Stomach (tissue), 9 donors: Measurements from ENCODE around the gene UBE2I. TPM values are rescaled to one million over a fixed set of nuclear protein-coding genes. Genes with fewer than 3 reads are reported as not detected.

Experiments
- DNase-seq, 2 donors: peaks; one replicate each; pipeline versions ENCODE4 v3.0.0 to v3.0.0-alpha.2; 2013 to 2019
- H3K27ac ChIP-seq, 5 donors: fragments of 200-600 bp in 4 of 5; sonication (generic) in 4 of 5; one replicate each; pipeline ENCODE4 v1.5.1; 2013 to 2019; ENCODE audit warnings: mild to moderate bottlenecking in 1 of 5, moderate library complexity in 1 of 5
- H3K27me3 ChIP-seq, 3 donors: fragments of 200-600 bp; sonication (generic); one replicate each; pipeline ENCODE4 v1.5.1; 2017 to 2019; ENCODE audit warnings: mixed run types in 1 of 3
- H3K36me3 ChIP-seq, 4 donors: fragments of 200-600 bp; sonication (generic); 1 replicate in 3 of 4; 2 replicates in 1 of 4; pipeline ENCODE4 v1.5.1; 2016 to 2019
- H3K4me1 ChIP-seq, 4 donors: fragments of 200-600 bp; sonication (generic); one replicate each; pipeline ENCODE4 v1.5.1; 2016 to 2019
- H3K4me3 ChIP-seq, 4 donors: fragments of 200-600 bp; sonication (generic) in 3 of 4; one replicate each; pipeline ENCODE4 v1.5.1; 2016 to 2019; ENCODE audit warnings: mild to moderate bottlenecking in 1 of 4
- H3K9me3 ChIP-seq, 4 donors: fragments of 200-600 bp; sonication (generic); one replicate each; pipeline ENCODE4 v1.5.1; 2016 to 2019
- EP300 ChIP-seq: sonication (generic); formaldehyde crosslinking; IDR thresholded peaks from one replicate; pipeline ENCODE4 v1.6.1; 2017; ENCODE audit warnings: antibody characterized with exemption
- POLR2A ChIP-seq, 4 donors: fragments of 450-650 bp; IDR thresholded peaks; one replicate each; pipeline ENCODE4 v1.6.1; 2016; ENCODE audit warnings: antibody characterized with exemption in 4 of 4, control low read depth in 2 of 4, mild to moderate bottlenecking in 1 of 4, moderate library complexity in 1 of 4
- POLR2AphosphoS5 ChIP-seq, 3 donors: sonication (generic); formaldehyde crosslinking; IDR thresholded peaks; one replicate each; pipeline ENCODE4 v1.6.1; 2016; ENCODE audit warnings: antibody characterized with exemption in 3 of 3
- WGBS, 5 donors: extraction: QIAGEN DNeasy Blood & Tissue Kit in 3 of 5; methylation state at CpG; one replicate each; pipeline versions ENCODE4 v1.1.5 to v1.1.7; 2013 to 2018; 5-methylcytosine and 5-hydroxymethylcytosine counted together
- intact Hi-C: fragments of 100-400 bp; cut with DNase I; formaldehyde crosslinking; loops from one replicate; pipeline ENCODE4 v1.15.1; 2023; ENCODE audit warnings: low total_unique reads
- polyA plus RNA-seq, 3 donors: library from polyadenylated mRNA; stranded (reverse); fragments of 200-250 nt; gene quantifications; one replicate each; pipeline ENCODE4 v1.2.3, GENCODE V29; 2013
- total RNA-seq, 5 donors: library from RNA; depleted of rRNA; stranded (reverse); fragments of >200 nt; gene quantifications; one replicate each; pipeline versions ENCODE4 v1.1.0 to v1.2.3, GENCODE V29; 2014 to 2016
- TF ChIP-seq, protein P1 (sequence below), 7 experiments: fragments of 450-650 bp in 4 of 7; fragments of 200-600 bp in 3 of 7; sonication (generic) in 3 of 7; IDR thresholded peaks; one replicate each; pipeline ENCODE4 v1.5.1; 2016 to 2019; ENCODE audit warnings: antibody characterized with exemption in 7 of 7, control low read depth in 2 of 7, mild to moderate bottlenecking in 1 of 7
- donor health status: healthy with polysubstance abuse.
- donor health status: Bipolar disorder and iron deficiency.
- donor health status: healthy.

Gene UBE2I
- total and polyA plus RNA-seq, 8 donors, result 42.0 to 71.0 (median 46.7) TPM

- Histone ChIP-seq H3K27me3 (peaks cover 4 to 69% (median 7%) of the 10 kb centered on the region in 3 donors), H3K27ac (no peak overlapping the region), H3K36me3 (no peaks in the 10 kb centered on the region), H3K4me3 (no peak overlapping the region), H3K9me3 (no peaks in the 10 kb centered on the region), H3K4me1 (peaks cover 26 to 39% (median 34%) of the 10 kb centered on the region in 4 donors)
- peak; percentile 61 to 86 for DNase-seq
- intact Hi-C loops, result no loop called here
- no peak for TF ChIP-seq POLR2A (IDR thresholded peaks at IDR 0.05)
- TF ChIP-seq, protein P1, sequence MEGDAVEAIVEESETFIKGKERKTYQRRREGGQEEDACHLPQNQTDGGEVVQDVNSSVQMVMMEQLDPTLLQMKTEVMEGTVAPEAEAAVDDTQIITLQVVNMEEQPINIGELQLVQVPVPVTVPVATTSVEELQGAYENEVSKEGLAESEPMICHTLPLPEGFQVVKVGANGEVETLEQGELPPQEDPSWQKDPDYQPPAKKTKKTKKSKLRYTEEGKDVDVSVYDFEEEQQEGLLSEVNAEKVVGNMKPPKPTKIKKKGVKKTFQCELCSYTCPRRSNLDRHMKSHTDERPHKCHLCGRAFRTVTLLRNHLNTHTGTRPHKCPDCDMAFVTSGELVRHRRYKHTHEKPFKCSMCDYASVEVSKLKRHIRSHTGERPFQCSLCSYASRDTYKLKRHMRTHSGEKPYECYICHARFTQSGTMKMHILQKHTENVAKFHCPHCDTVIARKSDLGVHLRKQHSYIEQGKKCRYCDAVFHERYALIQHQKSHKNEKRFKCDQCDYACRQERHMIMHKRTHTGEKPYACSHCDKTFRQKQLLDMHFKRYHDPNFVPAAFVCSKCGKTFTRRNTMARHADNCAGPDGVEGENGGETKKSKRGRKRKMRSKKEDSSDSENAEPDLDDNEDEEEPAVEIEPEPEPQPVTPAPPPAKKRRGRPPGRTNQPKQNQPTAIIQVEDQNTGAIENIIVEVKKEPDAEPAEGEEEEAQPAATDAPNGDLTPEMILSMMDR (IDR thresholded peaks at IDR 0.05), result no peak
- TF ChIP-seq POLR2AphosphoS5 (IDR thresholded peaks at IDR 0.05), result no peak
- no peak for TF ChIP-seq EP300
- WGBS, 5 donors, result 44 to 59% (median 52%) methylated on average over 26 to 31 of the region's 31 CpGs
Measured at GRCh38 chr16:1299012-1299867, 10.2 kb upstream of the UBE2I start.

DNA sequence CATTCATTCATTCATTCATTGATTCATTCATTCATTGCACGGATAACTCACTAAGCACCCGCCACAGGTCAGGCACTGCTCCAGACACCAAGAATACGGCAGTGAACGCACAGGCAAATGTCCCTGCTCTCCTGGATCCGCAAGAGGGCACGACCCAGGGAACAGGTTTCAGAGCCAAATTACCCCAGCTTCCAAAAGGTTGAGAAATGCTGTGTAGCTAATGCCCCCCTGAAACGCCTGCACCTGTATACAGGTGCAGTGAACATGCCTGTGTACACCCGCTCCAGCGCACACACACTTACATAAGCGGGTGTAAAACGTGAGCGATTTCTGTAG is 9.6 kb upstream of the UBE2I start:
- H3K4me1 ChIP-seq, result peaks cover 26 to 39% (median 34%) of the 10 kb centered on the region in 4 donors
- H3K27me3 ChIP-seq, result peaks cover 4 to 63% (median 7%) of the 10 kb centered on the region in 3 donors
- H3K4me3 ChIP-seq, result no peak overlapping the region
- H3K36me3 ChIP-seq, result no peaks in the 10 kb centered on the region
- WGBS, 5 donors, result 40 to 61% (median 54%) methylated on average over 12 of the region's 12 CpGs
- TF ChIP-seq POLR2A (IDR thresholded peaks at IDR 0.05) (no peak), EP300 (no peak)
- no peaks in the 10 kb centered on the region for H3K9me3 ChIP-seq
- DNase-seq, result no peak
- no peak overlapping the region for H3K27ac ChIP-seq
- intact Hi-C loops, result no loop called here

- 7 to 18% (median 11%) methylated on average over 17 to 42 of the region's 42 CpGs for WGBS, 5 donors
Measured at GRCh38 chr16:1300664-1301476, 8.6 kb upstream of the UBE2I start.

DNA sequence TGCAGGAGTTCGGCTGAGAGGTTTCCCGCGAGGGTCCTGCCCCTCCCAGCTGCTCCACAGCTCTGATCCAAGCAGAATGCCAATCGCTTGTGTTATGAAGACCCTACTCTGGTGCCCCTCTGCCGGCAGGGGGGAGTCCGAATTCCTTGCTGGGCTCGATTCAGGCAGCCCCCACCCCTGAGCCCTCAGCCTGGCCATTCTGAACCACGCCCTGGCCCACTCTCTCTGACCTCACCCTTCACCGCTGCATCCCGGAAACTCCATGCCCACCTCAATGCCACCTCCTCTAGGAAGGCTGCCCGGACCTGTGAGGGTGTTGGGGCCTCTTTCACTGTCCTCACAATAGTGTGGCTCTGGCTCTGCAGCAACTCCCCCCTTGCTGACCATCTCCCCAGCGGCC is 7.9 kb upstream of the UBE2I start:
- H3K4me3 ChIP-seq, result no peak overlapping the region
- no peak for DNase-seq
- no peaks in the 10 kb centered on the region for H3K9me3 ChIP-seq
- peaks cover 26 to 39% (median 34%) of the 10 kb centered on the region in 4 donors for H3K4me1 ChIP-seq
- intact Hi-C loops, result no loop called here
- H3K27ac ChIP-seq, result no peak overlapping the region
- WGBS, 5 donors, result 79 to 81% (median 80%) methylated on average over 6 to 12 of the region's 12 CpGs
- peaks cover 4 to 54% (median 7%) of the 10 kb centered on the region in 3 donors for H3K27me3 ChIP-seq
- TF ChIP-seq EP300 (no peak), POLR2AphosphoS5 (IDR thresholded peaks at IDR 0.05) (no peak), POLR2A (IDR thresholded peaks at IDR 0.05) (no peak)
- TF ChIP-seq, protein P1 (IDR thresholded peaks at IDR 0.05), result no peak
- no peaks in the 10 kb centered on the region for H3K36me3 ChIP-seq

More at GRCh38 chr16:1300664-1301476, 8.6 kb upstream of the UBE2I start:
- no peaks in the 10 kb centered on the region for H3K9me3 ChIP-seq
- intact Hi-C loops, result no loop called here
- H3K4me1 ChIP-seq, result peaks cover 26 to 39% (median 34%) of the 10 kb centered on the region in 4 donors
- TF ChIP-seq POLR2AphosphoS5 (IDR thresholded peaks at IDR 0.05) (peak in 1 of 3 donors; percentile 8), POLR2A (IDR thresholded peaks at IDR 0.05) (no peak)
- TF ChIP-seq, protein P1 (IDR thresholded peaks at IDR 0.05), result peak in 5 of 7 experiments; percentile 48 to 85 (median 69)
- H3K27ac ChIP-seq, result no peak overlapping the region
- H3K36me3 ChIP-seq, result no peaks in the 10 kb centered on the region
- DNase-seq, result peak; percentile 80 to 89
- peak overlapping the region in 3 of 4 donors; percentile 21 to 31 (median 24) for H3K4me3 ChIP-seq
- H3K27me3 ChIP-seq, result peaks cover 4 to 57% (median 7%) of the 10 kb centered on the region in 3 donors
